GM19324 (cell line): Measurements from ENCODE around the gene PGC.

Source experiments
- ATAC-seq: cut with Tn5 transposase; IDR thresholded peaks from one replicate; pipeline ENCODE4 v1.9.1; 2021; ENCODE audit warnings: mild to moderate bottlenecking, moderate library complexity; ENCODE audit not compliant: unreplicated experiment, low FRiP score

The PGC gene

GRCh38 chr6:41687501-41688175 is 59.6 kb downstream of the PGC start:
- ATAC-seq = no peak
